GM23248 (cell line): ENCODE data around the gene CLDN8. TPM values are rescaled to one million over a fixed set of nuclear protein-coding genes. Genes with fewer than 3 reads are reported as not detected.

Experiments
- DNase-seq: peaks from one replicate; pipeline ENCODE4 v3.0.0-alpha.2; 2015
- H2AFZ ChIP-seq: fragments of 200-600 bp; sonication (generic); 2 replicates; pipeline ENCODE4 v1.6.1; 2016; ENCODE audit warnings: antibody characterized with exemption
- H3F3A ChIP-seq: fragments of 200-600 bp; sonication (generic); 2 replicates; pipeline ENCODE4 v1.6.1; 2016; ENCODE audit warnings: mild to moderate bottlenecking, antibody characterized with exemption, mixed run types; ENCODE audit not compliant: insufficient read depth
- H3K27ac ChIP-seq: fragments of 200-600 bp; sonication (generic); 2 replicates; pipeline ENCODE4 v1.5.1; 2016; ENCODE audit warnings: mild to moderate bottlenecking
- H3K27me3 ChIP-seq: fragments of 200-600 bp; sonication (generic); replicated peaks from 2 replicates; pipeline ENCODE4 v1.6.1; 2016; ENCODE audit warnings: mild to moderate bottlenecking; ENCODE audit not compliant: insufficient read depth
- H3K36me3 ChIP-seq: fragments of 200-600 bp; sonication (generic); 2 replicates; pipeline ENCODE4 v1.6.1; 2016; ENCODE audit warnings: low read depth, mild to moderate bottlenecking
- H3K4me1 ChIP-seq: fragments of 200-600 bp; sonication (generic); 2 replicates; pipeline ENCODE4 v1.6.1; 2016; ENCODE audit warnings: mild to moderate bottlenecking; ENCODE audit not compliant: insufficient read depth
- H3K4me2 ChIP-seq: fragments of 200-600 bp; sonication (generic); one replicate; pipeline ENCODE4 v1.6.1; 2016; ENCODE audit warnings: mild to moderate bottlenecking; ENCODE audit not compliant: unreplicated experiment
- H3K4me3 ChIP-seq: fragments of 200-600 bp; sonication (generic); 2 replicates; pipeline ENCODE4 v1.5.1; 2016; ENCODE audit warnings: mild to moderate bottlenecking
- H3K79me2 ChIP-seq: fragments of 200-600 bp; sonication (generic); 2 replicates; pipeline ENCODE4 v1.6.1; 2016; ENCODE audit warnings: mild to moderate bottlenecking; ENCODE audit not compliant: insufficient read depth
- H3K9ac ChIP-seq: fragments of 200-600 bp; sonication (generic); 2 replicates; pipeline ENCODE4 v1.6.1; 2016; ENCODE audit warnings: mild to moderate bottlenecking
- H3K9me2 ChIP-seq: fragments of 200-600 bp; sonication (generic); 2 replicates; pipeline ENCODE4 v1.6.1; 2016; ENCODE audit warnings: mixed run types, mild to moderate bottlenecking, moderate library complexity; ENCODE audit not compliant: insufficient read depth
- H3K9me3 ChIP-seq: fragments of 200-600 bp; sonication (generic); one replicate; pipeline ENCODE4 v1.6.1; 2017; ENCODE audit warnings: low read depth
- H4K20me1 ChIP-seq: fragments of 200-600 bp; sonication (generic); 2 replicates; pipeline ENCODE4 v1.6.0; 2016; ENCODE audit not compliant: insufficient read depth
- EZH2 ChIP-seq: fragments of 200-600 bp; sonication (generic); IDR thresholded peaks from 2 replicates; pipeline ENCODE4 v1.6.1; 2018; ENCODE audit warnings: antibody characterized with exemption, mild to moderate bottlenecking; ENCODE audit not compliant: insufficient read depth, poor library complexity, severe bottlenecking
- EZH2phosphoT487 ChIP-seq: fragments of 200-600 bp; sonication (generic); IDR thresholded peaks from 2 replicates; pipeline ENCODE4 v1.6.1; 2018; ENCODE audit warnings: antibody characterized with exemption, moderate library complexity, mild to moderate bottlenecking, low read depth; ENCODE audit not compliant: insufficient read depth
- WGBS, 2 experiments: methylation state at CpG; one replicate each; pipeline ENCODE4 v1.1.6; 2015 to 2017; ENCODE audit warnings: low lambda C conversion rate in 2 of 2, low coverage in 1 of 2; ENCODE audit errors: missing lambda C conversion rate in 2 of 2; 5-methylcytosine and 5-hydroxymethylcytosine counted together
- in situ Hi-C: fragments of 300-500 bp; cut with MboI; formaldehyde crosslinking; loops from 2 replicates; pipeline ENCODE4 v1.15.0; 2020
- polyA plus RNA-seq: library from polyadenylated mRNA; unstranded; fragments of >200 nt; fragmentation: Nextera tagmentation; extraction: Ambion mirVana; gene quantifications from 2 replicates; pipeline ENCODE4 v1.2.1, GENCODE V29; 2016
- total RNA-seq: library from RNA; depleted of rRNA; stranded (reverse); fragments of >200 nt; shearing (Covaris generic); gene quantifications from 2 replicates; pipeline ENCODE4 v1.2.3, GENCODE V29; 2014; rRNA removed

The CLDN8 gene
- total RNA-seq (not detected in 2 replicates), polyA plus RNA-seq (not detected in 2 replicates)

GRCh38 chr21:30216041-30216723 is at the start of gene CLDN8:
Gene CLDN8 (minus strand): TSS chr21:30216097. CDS start chr21:30215925, 172 bp downstream.
- TF ChIP-seq EZH2phosphoT487 (no peak), EZH2 (no peak)
- Histone ChIP-seq H2AFZ (no peak within 1 kb of the TSS), H3K9me2 (no peaks in the 10 kb centered on the region), H3K27me3 (no peaks in the 10 kb centered on the region), H3F3A (no peaks in the 10 kb centered on the region), H3K4me1 (no peaks in the 10 kb centered on the region), H3K9ac (no peak within 1 kb of the TSS), H3K4me2 (no peak within 1 kb of the TSS), H3K27ac (no peak within 1 kb of the TSS), H3K4me3 (no peak within 1 kb of the TSS), H4K20me1 (no peaks in the 10 kb centered on the region), H3K79me2 (no peaks in the 10 kb centered on the region), H3K9me3 (no peaks in the 10 kb centered on the region), H3K36me3 (no peaks in the 10 kb centered on the region)
- in situ Hi-C loops: no loop called here
- no peak for DNase-seq
- WGBS, 2 experiments: 47 to 53% methylated on average over 5 of the region's 5 CpGs

- in situ Hi-C loops: no loop called here
These were observed 41.9 kb upstream of the CLDN8 start for GRCh38 chr21:30257773-30258172.

GRCh38 chr21:30256100-30256499 is 40.2 kb upstream of the CLDN8 start:
- Histone ChIP-seq H3K4me1 (no peaks in the 10 kb centered on the region), H3K27ac (no peak overlapping the region), H3K9me3 (no peaks in the 10 kb centered on the region), H3K27me3 (no peaks in the 10 kb centered on the region), H3K79me2 (no peaks in the 10 kb centered on the region), H3K4me3 (no peak overlapping the region), H4K20me1 (no peaks in the 10 kb centered on the region), H3K36me3 (no peaks in the 10 kb centered on the region), H3K9me2 (no peaks in the 10 kb centered on the region), H3F3A (no peaks in the 10 kb centered on the region), H3K9ac (no peak overlapping the region), H3K4me2 (no peak overlapping the region), H2AFZ (no peak overlapping the region)
- TF ChIP-seq EZH2: no peak
- TF ChIP-seq EZH2phosphoT487: no peak
- WGBS, 2 experiments: 85 to 88% methylated on average over 4 of the region's 4 CpGs
- DNase-seq: no peak
- in situ Hi-C loops: no loop called here

More at GRCh38 chr21:30257773-30258172, 41.9 kb upstream of the CLDN8 start:
- Histone ChIP-seq H3F3A (no peaks in the 10 kb centered on the region), H3K9ac (no peak overlapping the region), H3K27me3 (no peaks in the 10 kb centered on the region), H3K27ac (no peak overlapping the region), H3K4me3 (no peak overlapping the region), H2AFZ (no peak overlapping the region), H3K9me3 (no peaks in the 10 kb centered on the region), H3K4me2 (no peak overlapping the region), H3K4me1 (no peaks in the 10 kb centered on the region), H4K20me1 (no peaks in the 10 kb centered on the region), H3K9me2 (no peaks in the 10 kb centered on the region), H3K36me3 (no peaks in the 10 kb centered on the region), H3K79me2 (no peaks in the 10 kb centered on the region)
- TF ChIP-seq EZH2: no peak
- no peak for TF ChIP-seq EZH2phosphoT487
- peak; percentile 69 for DNase-seq
- WGBS, 2 experiments: 39 to 41% methylated on average over 4 of the region's 4 CpGs

DNA sequence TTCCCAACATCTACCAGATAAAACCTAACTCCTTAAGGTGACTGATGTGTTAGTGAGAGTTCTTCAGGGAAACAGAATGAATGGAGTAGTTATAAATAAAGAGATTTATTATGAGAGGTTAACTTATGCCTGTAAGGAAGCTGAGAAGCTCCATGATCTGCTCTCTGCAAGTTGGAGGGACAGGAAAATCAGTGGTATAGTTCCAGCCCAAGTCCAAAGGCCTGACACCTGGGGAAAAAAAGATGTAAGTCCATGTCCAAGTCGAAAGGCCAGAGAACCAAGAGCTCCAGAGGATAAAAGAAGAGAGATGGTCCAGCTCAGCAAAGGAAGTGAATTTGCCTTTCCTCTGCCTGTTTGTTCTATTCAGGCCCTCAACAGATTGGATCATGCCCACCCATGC is 39.8 kb upstream of the CLDN8 start:
- Histone ChIP-seq H3K4me1 (no peaks in the 10 kb centered on the region), H2AFZ (no peak overlapping the region), H3F3A (no peaks in the 10 kb centered on the region), H3K36me3 (no peaks in the 10 kb centered on the region), H3K9me2 (no peaks in the 10 kb centered on the region), H3K27me3 (no peaks in the 10 kb centered on the region), H3K4me2 (no peak overlapping the region), H4K20me1 (no peaks in the 10 kb centered on the region), H3K27ac (no peak overlapping the region), H3K79me2 (no peaks in the 10 kb centered on the region), H3K9ac (no peak overlapping the region), H3K4me3 (no peak overlapping the region), H3K9me3 (no peaks in the 10 kb centered on the region)
- no peak for DNase-seq
- in situ Hi-C loops: no loop called here
- TF ChIP-seq EZH2 (no peak), EZH2phosphoT487 (no peak)
- 59 to 62% methylated on average over 1 of the region's 1 CpG for WGBS, 2 experiments
